LNCaP clone FGC (cell line): ENCODE measurements around the gene ATP11A.

Experiments
- DNase-seq: peaks from one replicate; pipeline ENCODE4 v3.0.0-alpha.2; 2011; ENCODE audit warnings: low read depth
- H3K4me3 ChIP-seq: 2 replicates; pipeline ENCODE4 v1.5.1; 2011; ENCODE audit warnings: mild to moderate bottlenecking, low read depth, low read length, control low read depth
- TF ChIP-seq, protein P1 (sequence below): IDR thresholded peaks from 2 replicates; pipeline ENCODE4 v1.5.1; 2012; ENCODE audit warnings: mild to moderate bottlenecking; ENCODE audit not compliant: control insufficient read depth, insufficient read depth; ENCODE audit errors: extremely low read depth

The ATP11A gene

DNA sequence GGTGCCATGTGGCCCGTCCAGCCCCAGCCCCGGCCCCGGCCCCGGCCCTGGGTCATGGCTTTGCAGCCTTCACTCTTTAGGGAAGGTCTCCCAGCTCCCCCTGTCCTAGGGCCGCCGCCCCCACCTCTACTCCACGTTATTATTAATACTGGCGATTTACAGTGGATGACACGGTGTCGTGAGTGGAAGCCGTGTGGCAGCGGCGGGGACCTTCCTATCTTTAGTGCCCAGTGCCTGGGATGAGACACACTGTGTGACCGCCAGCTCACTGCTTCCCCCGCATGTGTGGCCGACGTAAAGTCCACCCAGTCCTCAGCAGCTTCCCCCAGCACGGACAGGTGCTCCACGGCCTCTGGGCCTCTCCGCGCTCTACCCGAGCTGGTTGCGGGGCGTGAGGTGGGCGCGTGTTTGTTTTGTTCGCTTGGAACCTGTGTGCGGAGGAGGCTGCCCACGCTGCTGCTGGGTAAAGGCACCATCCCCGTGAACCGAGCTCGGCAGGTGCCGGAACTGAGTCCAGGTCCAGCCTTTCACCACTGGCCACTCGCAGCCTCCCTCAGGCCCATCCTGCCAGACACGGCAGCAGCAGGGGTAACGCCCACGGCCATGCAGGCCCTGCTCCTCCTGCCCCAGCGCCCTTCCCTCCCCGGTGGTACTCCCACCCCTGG lies 208.2 kb downstream of the ATP11A start:
- no peak overlapping the region for H3K4me3 ChIP-seq
- no peak for DNase-seq
- TF ChIP-seq, protein P1, sequence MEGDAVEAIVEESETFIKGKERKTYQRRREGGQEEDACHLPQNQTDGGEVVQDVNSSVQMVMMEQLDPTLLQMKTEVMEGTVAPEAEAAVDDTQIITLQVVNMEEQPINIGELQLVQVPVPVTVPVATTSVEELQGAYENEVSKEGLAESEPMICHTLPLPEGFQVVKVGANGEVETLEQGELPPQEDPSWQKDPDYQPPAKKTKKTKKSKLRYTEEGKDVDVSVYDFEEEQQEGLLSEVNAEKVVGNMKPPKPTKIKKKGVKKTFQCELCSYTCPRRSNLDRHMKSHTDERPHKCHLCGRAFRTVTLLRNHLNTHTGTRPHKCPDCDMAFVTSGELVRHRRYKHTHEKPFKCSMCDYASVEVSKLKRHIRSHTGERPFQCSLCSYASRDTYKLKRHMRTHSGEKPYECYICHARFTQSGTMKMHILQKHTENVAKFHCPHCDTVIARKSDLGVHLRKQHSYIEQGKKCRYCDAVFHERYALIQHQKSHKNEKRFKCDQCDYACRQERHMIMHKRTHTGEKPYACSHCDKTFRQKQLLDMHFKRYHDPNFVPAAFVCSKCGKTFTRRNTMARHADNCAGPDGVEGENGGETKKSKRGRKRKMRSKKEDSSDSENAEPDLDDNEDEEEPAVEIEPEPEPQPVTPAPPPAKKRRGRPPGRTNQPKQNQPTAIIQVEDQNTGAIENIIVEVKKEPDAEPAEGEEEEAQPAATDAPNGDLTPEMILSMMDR = no peak

DNA sequence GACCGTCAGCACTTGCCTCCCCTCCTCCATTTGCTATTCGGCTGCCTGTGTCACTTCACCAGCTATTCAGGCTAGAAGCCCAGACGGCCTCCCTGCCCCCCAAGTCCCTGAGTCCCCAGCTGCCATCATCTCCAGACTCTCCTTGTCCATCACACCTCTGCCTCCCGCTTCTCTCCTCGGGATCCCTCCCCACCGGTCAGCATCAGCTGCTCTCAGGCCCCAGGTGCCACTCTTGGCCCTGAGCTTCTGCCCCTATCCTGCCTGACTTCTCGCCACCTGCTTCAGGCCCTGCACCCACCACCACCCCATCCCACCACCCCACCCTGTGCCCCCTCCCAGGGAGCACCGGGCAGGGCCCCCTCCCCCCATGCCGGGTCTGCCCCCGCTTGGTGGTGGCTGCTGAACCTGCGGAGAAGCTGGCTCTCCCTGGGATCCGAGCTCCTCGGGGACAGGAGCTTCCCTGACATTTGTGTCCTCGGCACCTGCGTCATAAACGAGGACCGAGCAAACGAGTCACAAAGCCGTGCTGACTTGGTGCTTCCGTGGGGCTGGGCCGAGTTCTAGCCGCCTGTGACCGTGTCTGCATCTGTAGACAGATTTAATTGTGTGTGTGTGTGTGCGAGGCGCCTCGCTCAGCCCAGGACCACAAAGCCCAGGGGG lies 208.9 kb downstream of the ATP11A start:
- DNase-seq = no peak
- no peak overlapping the region for H3K4me3 ChIP-seq
- TF ChIP-seq, protein P1 = no peak

DNA sequence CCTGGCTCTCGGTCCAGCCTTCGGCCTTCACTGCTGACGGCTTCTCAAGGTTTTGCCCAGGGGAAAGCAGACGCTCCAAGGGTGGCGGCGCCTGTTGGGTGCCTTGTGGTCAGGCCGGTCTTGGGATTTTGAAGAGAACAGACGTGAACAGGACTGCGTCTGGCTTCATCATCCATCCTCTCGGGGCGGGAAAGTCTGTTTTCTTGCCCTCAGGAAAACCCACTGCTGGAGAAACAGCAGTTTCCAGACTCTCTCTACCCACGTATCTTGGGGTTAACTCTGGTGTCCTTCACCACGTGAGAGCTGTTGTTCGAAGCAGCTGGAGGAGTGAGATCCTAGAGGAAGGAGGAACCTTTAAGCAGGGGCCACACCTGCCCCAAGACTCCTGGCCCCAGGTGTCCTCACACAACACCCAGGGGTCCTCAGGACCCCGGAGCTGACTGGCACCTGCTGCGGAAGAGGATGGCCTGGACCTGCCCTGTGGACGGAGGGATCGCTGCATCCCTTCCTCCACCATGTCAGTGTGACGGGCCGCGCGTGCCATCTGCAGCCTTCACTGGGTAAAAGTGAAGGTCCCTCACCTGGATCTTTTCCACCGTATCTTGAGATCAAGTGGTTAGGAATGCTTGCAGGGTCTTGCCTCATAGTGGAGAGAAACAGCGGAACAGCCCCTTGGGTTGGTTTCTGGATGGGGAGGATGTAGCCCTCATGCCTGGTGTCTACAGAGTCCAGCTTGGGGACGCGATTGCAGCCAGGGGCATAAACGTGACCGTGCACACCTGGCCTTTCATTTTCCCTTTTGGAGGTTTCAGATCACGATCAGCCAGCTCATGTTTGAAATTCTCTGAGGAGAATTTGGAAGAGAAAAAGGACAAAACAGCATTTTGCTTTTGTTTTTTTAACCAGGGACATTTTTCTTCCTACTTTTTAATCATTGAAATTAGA lies 209.7 kb downstream of the ATP11A start:
- TF ChIP-seq, protein P1 = no peak
- DNase-seq = no peak
- H3K4me3 ChIP-seq = no peak overlapping the region

DNA sequence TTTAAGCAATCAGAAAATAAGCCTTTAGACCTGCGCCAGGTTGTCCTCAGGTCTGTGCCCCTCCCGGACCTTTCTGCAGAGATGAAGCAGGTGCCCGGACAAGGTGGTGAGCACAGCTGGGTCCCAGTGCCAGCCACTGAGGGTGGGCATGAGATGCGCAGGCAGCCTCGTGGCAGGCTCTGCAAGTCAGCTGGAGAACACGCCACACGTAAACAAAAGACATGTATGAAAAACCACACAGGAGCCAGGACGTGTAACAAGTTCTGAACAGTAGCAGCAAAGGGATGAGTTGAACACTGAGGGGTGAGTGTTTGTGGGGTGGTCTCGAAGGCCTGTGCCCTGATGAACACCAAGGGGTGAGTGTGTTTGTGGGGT lies 210.4 kb downstream of the ATP11A start:
- no peak overlapping the region for H3K4me3 ChIP-seq
- no peak for DNase-seq
- TF ChIP-seq, protein P1 = no peak

DNA sequence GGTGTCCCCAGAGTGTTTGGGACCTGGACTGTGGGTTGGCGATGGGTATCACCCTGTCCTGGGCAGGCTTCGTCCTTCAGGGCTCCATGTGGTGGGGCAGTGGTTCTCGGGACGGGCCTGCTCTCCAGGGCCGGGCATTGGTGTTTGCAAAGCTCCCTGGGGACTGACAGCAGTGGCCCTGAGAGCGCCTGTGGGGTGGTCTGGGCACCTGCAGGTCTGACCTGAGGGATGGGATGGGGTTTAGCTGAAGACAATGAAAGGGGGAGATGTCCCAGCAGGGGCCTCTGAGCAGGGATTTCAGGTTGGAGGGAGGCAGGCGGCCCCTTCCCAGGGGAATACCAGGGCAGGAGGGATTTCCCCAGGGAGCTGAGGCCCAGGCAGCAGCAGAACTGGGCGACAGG lies 210.9 kb downstream of the ATP11A start:
- TF ChIP-seq, protein P1 = no peak
- no peak overlapping the region for H3K4me3 ChIP-seq
- DNase-seq = no peak

DNA sequence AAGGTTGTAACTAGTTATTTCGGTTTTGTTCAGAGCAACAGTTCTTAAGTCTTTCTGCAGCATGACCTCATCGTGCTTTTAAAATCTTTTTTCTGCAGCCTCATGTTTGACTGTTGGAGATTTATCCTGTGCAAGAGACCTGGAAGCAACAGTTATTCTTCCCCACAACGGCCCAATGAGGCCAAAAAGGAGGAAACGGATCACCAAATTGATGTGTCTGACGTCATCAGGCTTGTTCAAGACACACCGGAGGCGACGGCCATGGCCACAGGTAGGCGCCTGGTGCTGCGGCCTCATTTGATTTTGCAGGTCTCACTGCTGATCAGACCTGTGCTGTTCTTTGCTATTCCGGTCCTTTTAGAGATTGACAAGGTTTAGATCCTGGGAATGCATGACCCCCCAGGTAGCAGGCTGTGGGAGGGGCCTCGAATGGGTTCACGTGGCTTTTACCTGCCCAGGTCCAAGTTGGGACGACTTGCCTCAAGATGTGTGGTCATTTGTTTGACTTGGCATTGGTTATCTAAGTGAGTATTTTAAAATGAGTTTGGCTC lies 212.3 kb downstream of the ATP11A start:
- TF ChIP-seq, protein P1 = no peak
- no peak for DNase-seq
- H3K4me3 ChIP-seq = no peak overlapping the region
